ENCODE results near the gene INPP5F.

The INPP5F gene

DNA sequence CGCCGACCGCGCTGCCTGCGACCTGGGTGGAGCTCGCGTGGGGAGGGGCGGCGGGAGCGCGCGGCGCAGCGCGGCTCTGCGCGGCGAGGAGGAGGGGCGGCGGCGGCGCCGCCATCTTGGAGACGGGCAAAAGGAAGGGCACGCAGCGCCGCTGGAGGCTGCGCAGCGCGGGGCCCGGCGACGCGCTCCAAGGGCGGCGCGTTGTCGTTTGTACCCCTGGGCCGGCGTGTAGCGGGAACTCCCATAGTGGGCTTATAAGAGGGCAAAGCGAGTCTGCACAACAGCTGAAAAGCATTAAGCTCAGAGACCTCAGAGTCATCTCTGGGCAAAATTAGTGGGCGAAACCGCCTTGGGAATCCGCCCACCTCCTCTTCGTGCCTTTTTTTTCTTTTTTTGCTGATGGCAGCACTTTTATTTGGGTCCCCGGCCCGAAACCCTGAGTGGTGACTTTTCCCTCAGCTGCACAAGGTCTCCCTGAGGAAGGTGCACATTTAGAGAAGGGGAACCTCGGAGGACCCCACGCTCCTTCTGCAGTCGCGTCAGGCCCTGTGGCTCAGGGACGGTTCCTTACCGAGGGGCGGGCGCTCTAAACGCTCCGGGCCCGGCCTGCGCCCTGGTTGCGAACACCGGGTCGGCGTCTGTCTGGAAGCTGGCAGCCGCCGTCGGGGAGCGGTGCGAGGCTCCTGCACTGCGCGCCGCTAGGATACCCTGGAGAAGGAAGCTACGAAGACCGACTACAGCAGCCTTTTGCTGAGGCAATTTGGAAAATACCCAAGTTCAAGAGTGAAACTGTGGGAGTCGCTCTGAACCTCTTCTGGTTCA is 147.2 kb downstream of the INPP5F start:
- DNase-seq = peak; percentile 79

DNA sequence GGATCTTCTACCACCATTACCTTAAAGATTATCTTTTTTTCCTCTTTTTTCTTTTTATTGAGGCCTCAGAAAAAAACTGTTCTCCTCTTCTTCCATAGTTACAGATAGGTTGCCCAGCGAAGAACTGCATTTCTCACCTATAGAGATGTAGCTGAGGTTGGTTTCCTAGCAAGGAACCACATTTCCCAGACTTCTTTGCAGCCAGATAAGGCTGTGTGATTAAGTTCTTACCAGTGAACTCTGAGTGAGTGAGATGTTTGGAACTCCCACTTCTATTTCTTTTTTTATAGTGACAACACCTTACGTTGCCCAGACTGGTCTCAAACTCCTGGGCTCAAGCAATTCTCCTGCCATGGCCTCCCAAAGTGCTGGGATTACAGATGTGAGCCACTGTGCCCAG is 152.7 kb downstream of the INPP5F start:
- DNase-seq = no peak

Data from DMS153 (cell line).